HG03175 (cell line): Measurements from ENCODE around the gene EXO1.

Experiments
- ATAC-seq: cut with Tn5 transposase; IDR thresholded peaks from one replicate; pipeline ENCODE4 v1.9.1; 2021; ENCODE audit warnings: mild to moderate bottlenecking, moderate library complexity; ENCODE audit not compliant: unreplicated experiment

EXO1 gene

GRCh38 chr1:241881440-241881839 is 33.4 kb downstream of the EXO1 start:
- no peak for ATAC-seq

GRCh38 chr1:241883159-241883558 is 35.2 kb downstream of the EXO1 start:
- no peak for ATAC-seq

- no peak for ATAC-seq
These were observed 40.2 kb downstream of the EXO1 start for GRCh38 chr1:241888232-241888631.

DNA sequence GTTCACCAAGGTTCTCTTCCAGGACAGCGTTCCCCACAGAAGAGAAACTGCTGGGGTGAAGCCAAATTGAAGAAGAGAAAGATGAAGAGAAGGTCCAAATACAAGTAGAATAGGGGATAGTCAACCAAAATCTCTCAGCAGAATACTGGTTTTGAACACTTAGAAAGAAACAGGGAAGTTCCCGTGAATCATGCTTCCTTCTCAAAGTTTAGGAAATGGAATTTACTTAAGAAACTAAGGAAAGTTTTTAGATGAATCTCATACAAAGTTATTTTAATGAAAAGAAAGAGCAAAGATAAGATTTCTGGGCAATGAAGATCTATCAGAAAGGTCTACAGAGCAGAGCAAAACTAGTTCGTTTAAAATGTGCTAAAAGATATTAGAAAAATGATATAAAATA is 43.3 kb downstream of the EXO1 start:
- ATAC-seq: no peak

DNA sequence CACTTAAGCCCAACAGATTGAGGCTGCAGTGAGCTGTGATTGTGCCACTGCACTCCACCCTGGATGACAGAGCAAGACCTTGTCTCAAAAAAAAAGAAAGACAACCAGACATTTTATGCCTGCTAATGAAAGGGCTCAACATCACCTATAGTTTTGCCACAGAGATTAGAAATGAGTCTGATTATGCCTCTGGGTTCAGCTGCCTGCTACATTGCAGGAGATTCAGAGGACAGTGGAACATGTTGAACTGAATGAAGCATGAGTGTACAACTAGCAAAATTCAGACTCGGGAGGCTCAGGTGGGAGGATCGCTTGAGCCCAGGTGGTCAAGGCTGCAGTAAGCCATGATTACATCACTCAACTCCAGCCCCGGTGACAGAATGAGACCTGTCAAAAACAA is 46.0 kb downstream of the EXO1 start:
- no peak for ATAC-seq

DNA sequence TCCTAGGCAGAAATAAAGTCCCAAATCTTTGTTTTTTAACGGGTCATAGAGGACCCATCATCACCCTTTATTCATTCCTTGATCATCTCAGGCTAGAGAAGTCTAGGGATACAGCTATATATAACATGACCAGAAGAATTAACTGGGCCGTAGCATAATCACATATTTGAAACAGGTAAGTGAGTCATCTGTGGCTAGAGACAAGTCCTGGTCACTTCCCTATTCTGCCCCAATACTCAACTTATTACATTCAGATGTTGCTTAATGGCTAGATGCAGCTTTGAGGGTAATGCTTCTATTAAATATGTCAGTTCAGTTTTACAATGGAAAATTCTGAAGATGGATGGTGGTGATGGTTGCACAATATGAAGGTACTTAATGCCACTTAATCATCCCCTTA is 47.0 kb downstream of the EXO1 start:
- ATAC-seq: peak; percentile 83

DNA sequence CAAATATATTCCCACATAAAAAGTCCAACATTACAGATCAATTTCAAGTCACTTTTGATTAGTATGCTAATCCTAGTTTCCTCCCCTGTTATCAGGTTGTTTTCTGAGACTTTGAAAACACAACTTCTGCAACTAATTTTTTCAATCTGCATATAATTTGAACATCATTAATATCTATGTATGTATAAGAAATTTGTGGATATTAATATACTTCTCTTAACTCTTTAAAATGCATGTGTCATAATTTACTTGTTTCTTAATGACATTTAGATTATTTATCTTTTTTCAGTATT is 48.6 kb downstream of the EXO1 start:
- ATAC-seq: no peak

DNA sequence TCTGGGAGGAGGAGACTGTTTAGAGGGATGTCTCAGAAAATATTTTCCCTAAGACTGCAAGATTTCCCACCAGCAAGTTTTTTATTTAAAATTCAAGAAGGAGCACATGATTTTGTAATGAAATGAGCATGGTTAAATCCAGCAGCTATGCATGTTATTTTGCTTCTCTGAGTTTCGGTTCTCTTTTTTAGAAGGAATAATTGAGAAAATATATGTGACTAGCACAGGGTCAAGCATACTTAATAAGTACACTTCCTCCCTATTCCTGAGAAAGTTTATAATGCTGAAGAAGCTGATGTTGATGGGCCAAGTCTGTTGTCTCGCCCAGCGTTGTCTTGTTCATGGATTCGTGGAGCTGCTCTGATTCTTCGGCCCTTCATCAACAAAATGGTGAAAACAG is 51.2 kb downstream of the EXO1 start:
- peak; percentile 39 for ATAC-seq

DNA sequence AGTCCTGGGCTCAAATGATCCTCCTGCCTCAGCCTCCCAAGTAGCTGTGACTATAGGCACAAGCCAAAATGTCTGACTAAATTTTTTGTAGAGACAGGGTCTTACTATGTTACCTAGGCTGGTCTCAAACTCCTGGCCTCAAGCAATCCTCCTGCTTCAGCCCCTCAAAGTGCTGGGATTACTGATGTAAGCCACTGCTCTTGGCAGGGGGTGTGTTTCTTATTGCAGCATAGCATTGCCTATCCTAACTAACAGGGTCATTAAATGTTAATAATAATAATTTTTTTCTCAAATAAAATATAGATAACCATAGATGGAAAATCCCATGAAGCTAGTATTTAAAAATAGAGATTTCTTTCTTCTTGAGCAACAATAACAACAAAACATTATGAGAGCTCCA is 52.4 kb downstream of the EXO1 start:
- ATAC-seq: no peak

DNA sequence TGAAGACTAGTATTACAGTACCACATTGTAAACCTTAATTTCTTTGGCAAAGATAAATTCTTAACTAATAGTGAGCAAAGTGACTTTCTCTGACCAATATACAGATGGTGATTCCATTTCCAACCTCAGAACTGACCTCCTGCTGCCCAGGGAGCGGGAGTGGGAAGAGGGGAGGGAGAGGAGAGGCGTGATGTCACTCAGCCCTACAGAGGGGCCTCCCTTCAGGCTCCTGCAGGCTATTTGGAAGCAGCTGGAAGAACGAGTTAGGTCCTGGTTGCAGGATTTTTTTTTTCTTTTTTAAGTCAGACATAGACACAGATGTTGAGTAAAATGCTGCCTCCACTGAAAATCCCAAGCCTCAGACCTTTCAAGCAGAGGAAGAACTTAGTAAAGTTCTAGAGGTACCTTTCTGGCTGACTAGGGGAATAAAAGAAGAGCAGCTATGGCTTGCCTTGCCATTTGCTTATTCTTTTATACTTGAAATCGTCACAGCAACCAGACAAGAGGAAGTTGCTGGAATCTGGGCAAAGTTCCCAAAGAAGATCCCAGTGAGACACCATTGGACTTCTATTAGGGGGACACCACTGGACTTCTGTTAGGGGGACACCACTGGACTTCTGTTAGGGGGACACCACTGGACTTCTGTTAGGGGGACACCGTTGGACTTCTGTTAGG is 54.5 kb downstream of the EXO1 start:
- ATAC-seq: no peak

- no peak for ATAC-seq
These were observed 68.2 kb downstream of the EXO1 start for GRCh38 chr1:241916196-241916595.

DNA sequence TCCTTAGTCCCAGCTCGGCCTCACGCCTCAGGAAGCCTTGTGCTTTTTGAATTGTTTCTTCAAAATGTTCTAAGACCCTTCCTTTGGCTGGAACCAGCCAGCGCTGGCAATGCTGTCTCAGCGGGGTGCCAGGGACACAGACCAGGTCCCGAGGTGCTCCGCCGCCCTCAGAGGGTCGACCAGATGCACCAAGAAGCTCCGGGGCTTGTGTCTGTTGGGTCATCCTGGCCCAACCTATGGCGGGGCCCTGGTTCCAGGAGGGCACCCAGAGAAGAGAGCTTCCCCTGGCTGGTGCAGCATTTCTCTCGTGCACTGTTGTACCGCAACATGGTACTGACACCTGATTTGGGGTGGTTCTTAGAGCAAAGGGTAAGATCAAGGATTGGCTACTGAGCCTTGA is 69.5 kb downstream of the EXO1 start:
- no peak for ATAC-seq

DNA sequence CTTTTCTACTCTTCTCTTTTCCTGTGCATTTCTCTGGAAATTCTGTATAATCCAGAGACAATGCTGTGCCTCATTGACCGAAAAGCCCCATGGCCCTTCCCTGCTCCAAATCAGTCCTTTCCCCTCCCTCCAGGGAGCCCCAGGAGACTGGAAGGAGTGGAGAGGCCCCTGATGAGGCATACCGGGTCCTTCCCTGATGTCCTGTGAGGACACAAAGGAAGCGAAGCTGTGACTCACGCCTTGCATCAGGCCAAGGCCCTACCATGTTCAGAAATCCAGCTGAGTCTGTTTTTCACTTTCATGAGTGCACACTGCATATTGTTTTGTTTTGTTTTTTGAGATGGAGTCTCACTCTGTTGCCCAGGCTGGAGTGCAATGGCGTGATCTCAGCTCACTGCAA is 70.9 kb downstream of the EXO1 start:
- no peak for ATAC-seq

GRCh38 chr1:241924080-241924808 is 76.2 kb downstream of the EXO1 start:
- ATAC-seq: no peak

DNA sequence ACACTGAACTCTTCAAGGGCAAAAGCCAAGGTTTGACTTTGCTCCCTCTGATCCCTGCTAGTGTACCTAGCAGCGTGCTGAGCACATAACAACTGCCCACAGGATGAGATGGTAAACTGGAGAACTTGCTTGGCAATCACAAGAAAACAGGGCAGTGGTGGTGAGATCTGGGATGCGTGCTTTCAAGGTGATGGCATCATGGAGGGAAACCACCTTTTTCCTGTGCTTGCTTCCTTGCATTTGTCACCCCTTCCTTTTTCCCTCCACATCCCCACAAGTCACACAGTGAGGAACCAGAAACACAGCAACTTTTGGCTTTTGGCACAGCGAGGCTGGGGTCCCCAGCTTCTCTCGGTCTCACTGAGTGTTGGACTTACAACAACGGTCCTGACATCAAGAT is 78.1 kb downstream of the EXO1 start:
- no peak for ATAC-seq

GRCh38 chr1:241927321-241927720 is 79.3 kb downstream of the EXO1 start:
- ATAC-seq: no peak

DNA sequence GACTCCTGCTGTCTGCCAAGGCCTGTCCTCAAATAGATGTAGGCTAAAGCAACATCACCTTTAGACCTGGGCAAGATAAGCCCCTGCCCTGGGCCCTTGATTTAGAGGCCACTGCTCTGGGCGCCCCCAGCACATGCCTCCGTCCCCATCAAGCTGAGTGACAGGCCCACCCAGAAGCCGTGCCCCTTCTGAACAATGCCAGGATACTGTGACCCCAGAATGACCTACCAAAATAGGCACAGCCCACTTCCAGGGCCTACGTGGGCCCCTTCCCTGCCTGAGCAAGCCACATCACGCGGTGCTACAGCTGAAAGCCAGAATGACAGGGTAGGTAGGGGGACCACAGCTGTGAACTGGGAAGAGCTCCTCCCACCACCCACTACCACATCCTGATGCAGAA is 84.8 kb downstream of the EXO1 start:
- ATAC-seq: no peak

DNA sequence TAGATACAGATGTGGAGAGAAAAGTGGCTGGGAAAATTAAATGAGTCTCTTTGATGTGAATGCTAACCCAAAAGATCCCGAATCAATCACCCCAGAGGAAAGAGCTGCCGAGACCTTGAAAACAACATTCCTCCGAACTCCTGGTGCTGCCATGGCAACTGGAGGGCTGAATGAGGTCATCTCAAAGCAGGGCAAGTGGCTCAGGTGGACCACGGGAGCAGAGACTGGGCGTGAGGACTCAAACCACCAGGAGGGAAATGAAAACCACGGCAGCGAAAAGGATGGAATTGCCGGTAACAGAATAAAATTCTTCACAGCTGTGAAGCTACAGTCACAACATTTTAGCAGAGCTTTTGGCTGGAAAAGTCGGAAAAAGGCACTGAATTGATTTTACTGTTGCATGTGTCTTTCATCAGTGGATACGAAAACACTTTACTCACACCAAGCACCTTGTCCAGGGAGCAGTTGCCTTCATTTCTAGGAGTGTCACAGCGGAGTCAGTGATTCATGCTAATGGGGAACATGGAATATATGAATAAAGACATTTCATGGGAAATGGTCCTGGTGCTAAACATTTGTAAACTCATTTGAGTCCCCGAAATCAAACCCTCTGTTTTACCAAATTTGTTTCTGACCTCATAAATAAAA is 86.3 kb downstream of the EXO1 start:
- ATAC-seq: no peak

DNA sequence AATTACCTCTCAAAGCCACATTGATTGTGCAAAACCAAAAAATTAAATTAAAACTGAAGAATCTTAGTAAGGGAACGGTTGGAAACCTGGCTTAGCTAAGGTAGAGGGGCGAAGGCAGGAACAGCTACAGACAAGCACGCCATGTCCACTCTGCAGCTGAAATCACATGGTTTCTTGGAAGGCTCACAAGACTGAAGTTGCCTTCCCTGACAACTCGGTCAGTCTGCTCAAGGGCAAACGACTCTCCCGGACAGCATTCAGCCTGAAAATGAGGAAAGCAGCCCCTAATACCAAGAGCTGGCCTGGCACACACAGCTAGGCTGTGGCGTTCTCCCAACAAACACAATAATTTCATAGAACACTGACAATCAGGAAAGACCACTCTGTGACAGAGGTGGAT is 86.9 kb downstream of the EXO1 start:
- no peak for ATAC-seq
